BE2C (cell line): Measurements from ENCODE around the gene HIGD1A.

Source experiments
- DNase-seq: peaks from one replicate; pipeline ENCODE4 v3.0.0-alpha.2; 2020
- H3K27me3 ChIP-seq: fragments of 250-450 bp; sonication (Bioruptor Pico); 2 replicates; pipeline ENCODE4 v1.5.1; 2020; ENCODE audit warnings: mild to moderate bottlenecking
- H3K36me3 ChIP-seq: fragments of 250-450 bp; sonication (Bioruptor Pico); 2 replicates; pipeline ENCODE4 v1.5.1; 2020; ENCODE audit warnings: mild to moderate bottlenecking
- H3K4me1 ChIP-seq: fragments of 250-450 bp; sonication (Bioruptor Pico); 2 replicates; pipeline ENCODE4 v1.5.1; 2020
- H3K4me3 ChIP-seq: 2 replicates; pipeline ENCODE4 v1.5.1; 2011; ENCODE audit warnings: low read depth, low read length
- H3K9me3 ChIP-seq: fragments of 250-450 bp; sonication (Bioruptor Pico); 2 replicates; pipeline ENCODE4 v1.5.1; 2020
- TF ChIP-seq, protein P1 (sequence below): IDR thresholded peaks from 2 replicates; pipeline ENCODE4 v1.5.1; 2012; ENCODE audit warnings: mild to moderate bottlenecking, low read depth, low read length

HIGD1A gene

DNA sequence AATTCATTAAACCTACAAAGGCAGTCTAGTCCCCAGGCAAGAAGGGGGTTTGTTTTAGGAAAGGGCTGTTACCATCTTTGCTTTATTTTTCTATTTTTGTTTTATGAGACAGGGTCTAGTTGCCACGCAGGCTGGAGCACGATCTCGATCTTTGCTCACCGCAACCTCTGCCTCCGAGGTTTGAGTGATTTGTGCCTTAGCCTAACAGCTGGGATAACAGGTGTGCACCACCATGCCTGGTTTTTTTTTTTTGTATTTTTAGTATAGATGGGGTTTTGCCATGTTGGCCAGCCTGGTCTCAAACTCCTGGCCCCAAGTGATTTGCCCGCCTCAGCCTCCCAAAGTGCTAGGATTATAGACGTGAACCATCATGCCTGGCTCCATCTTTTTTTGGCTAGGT lies 4.9 kb downstream of the HIGD1A start:
- no peak overlapping the region for H3K4me3 ChIP-seq
- no peaks in the 10 kb centered on the region for H3K27me3 ChIP-seq
- no peaks in the 10 kb centered on the region for H3K9me3 ChIP-seq
- no peaks in the 10 kb centered on the region; the same call in 1 of the 2 replicates for H3K4me1 ChIP-seq
- TF ChIP-seq, protein P1, sequence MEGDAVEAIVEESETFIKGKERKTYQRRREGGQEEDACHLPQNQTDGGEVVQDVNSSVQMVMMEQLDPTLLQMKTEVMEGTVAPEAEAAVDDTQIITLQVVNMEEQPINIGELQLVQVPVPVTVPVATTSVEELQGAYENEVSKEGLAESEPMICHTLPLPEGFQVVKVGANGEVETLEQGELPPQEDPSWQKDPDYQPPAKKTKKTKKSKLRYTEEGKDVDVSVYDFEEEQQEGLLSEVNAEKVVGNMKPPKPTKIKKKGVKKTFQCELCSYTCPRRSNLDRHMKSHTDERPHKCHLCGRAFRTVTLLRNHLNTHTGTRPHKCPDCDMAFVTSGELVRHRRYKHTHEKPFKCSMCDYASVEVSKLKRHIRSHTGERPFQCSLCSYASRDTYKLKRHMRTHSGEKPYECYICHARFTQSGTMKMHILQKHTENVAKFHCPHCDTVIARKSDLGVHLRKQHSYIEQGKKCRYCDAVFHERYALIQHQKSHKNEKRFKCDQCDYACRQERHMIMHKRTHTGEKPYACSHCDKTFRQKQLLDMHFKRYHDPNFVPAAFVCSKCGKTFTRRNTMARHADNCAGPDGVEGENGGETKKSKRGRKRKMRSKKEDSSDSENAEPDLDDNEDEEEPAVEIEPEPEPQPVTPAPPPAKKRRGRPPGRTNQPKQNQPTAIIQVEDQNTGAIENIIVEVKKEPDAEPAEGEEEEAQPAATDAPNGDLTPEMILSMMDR: no peak
- DNase-seq: no peak
- no peaks in the 10 kb centered on the region for H3K36me3 ChIP-seq

DNA sequence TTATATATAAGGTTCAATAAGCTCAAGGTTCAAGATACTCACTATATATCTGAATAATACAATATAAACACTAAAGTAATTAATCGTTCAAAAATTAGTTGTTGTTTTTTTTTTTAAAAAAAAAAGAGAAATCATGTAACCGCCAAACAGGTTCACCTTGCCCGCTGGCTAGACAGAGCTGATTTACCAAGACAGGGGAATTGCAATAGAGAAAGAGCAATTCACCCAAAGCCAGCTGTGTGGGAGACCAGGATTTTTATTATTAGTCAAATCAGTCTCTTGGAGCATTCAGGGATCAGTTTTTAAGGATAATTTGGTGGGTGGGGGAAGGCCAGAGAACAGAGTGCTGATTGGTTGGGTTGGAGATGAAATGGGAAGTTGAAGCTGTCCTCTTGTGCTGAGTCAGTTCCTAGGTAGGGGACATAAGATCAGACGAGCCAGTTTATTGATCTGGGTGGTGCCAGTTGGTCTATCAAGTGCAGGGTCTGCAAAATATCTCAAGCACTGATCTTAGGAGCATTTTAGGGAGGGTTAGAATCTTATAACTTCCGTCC lies 7.9 kb downstream of the HIGD1A start:
- TF ChIP-seq, protein P1: no peak
- Histone ChIP-seq H3K4me1 (no peaks in the 10 kb centered on the region), H3K9me3 (no peaks in the 10 kb centered on the region), H3K4me3 (no peak overlapping the region), H3K36me3 (no peaks in the 10 kb centered on the region), H3K27me3 (no peaks in the 10 kb centered on the region)
- DNase-seq: no peak

DNA sequence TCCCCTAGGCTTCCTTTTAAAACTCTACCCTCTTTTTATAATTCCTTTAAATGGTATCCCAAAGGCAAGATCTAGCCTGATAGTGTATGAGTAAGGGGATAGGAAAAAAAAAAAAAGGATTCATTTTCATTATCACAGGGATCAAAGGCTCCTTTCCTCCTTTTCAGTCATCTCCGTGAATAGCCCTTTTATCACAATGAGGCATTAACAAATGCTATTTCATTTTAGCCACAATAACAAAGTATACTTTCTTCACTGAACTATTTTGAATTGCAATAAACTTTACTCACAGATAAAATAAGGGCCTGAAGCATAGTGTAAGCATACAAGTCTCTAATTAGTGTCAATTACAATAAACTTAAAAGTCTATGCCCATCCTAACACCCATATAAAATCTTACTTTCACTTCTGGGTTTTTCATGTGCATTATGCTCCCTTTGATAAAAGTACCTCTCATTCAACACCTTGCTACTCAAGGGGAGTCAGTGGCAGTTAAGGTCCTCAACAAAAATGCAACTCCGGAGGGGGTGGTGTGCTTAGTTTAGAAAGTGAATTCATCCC lies 8.6 kb downstream of the HIGD1A start:
- Histone ChIP-seq H3K4me1 (no peaks in the 10 kb centered on the region), H3K9me3 (no peaks in the 10 kb centered on the region), H3K36me3 (no peaks in the 10 kb centered on the region), H3K4me3 (no peak overlapping the region), H3K27me3 (no peaks in the 10 kb centered on the region)
- TF ChIP-seq, protein P1: no peak
- DNase-seq: no peak

DNA sequence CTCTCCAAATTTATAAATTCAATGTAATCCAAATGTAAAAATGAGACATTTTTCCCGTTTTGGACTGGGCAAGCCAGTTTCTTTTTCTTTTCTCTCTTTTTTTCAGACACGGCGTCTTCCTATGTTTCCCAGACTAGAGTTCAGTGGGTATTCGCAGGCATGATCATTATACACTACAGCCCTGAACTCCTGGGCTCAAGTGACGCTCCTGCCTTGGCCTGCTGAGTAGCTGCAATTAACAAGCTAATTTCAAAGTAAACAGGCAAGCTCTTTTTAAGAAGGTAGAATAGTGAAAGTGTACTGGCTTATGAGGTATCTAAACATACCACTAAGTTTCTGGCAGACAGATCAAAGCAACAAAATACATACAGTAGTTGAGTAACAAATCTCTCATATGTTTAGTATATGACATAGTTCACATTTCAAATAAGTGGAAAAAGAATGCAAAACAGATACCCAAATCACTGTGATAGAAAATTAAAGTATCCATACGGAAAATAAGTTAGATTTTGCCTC lies 13.5 kb downstream of the HIGD1A start:
- Histone ChIP-seq H3K4me3 (no peak overlapping the region), H3K36me3 (no peaks in the 10 kb centered on the region), H3K4me1 (no peaks in the 10 kb centered on the region), H3K27me3 (no peaks in the 10 kb centered on the region), H3K9me3 (no peaks in the 10 kb centered on the region)
- DNase-seq: no peak
- TF ChIP-seq, protein P1: no peak

DNA sequence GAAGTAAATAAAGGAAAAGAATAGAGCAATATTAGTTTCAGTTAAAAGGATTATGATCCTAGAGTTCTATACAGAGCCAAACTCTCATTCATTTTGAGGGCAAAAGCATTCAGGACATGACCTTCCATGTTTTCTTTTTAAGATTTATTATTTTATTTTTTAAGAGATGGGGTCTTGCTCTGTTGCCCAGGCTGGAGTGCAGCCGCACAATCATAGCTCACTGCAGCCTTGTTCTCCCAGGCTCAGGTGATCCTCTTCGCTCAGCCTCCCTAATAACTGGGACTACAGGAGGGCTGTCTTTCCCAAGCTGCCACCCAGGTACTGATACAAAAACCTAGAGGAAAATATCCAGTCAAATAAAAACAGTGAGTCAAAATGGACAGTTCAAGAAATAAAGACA lies 17.7 kb downstream of the HIGD1A start:
- Histone ChIP-seq H3K36me3 (no peaks in the 10 kb centered on the region), H3K27me3 (no peaks in the 10 kb centered on the region), H3K4me3 (no peak overlapping the region), H3K9me3 (no peaks in the 10 kb centered on the region), H3K4me1 (no peaks in the 10 kb centered on the region)
- TF ChIP-seq, protein P1: no peak
- no peak for DNase-seq

DNA sequence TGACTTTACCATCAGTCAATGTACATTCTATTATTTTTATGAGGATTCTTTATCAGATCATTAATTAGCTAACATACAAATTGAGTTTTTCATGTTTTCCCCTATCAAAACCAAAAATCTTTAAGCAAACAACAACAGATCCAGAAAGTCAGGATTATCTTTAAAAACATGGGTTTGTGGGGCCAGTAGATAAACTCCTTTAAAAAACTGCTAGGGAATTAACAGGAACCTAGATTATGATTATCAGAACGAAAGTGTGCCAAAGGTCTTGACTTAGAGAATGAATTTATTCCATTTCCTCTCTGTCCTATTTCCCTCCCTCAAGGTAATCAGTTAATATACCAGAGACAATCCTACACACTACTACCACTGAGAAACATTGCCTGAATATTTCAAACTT lies 18.1 kb downstream of the HIGD1A start:
- no peak for DNase-seq
- H3K27me3 ChIP-seq: no peaks in the 10 kb centered on the region
- TF ChIP-seq, protein P1: no peak
- H3K36me3 ChIP-seq: no peaks in the 10 kb centered on the region
- H3K9me3 ChIP-seq: no peaks in the 10 kb centered on the region
- H3K4me1 ChIP-seq: no peaks in the 10 kb centered on the region
- H3K4me3 ChIP-seq: no peak overlapping the region
